GM19438 (cell line): ENCODE data around the gene LGR4.

ENCODE experiments used
- ATAC-seq: cut with Tn5 transposase; IDR thresholded peaks from one replicate; pipeline ENCODE4 v1.9.1; 2021; ENCODE audit warnings: low read depth; ENCODE audit not compliant: unreplicated experiment

The LGR4 gene

DNA sequence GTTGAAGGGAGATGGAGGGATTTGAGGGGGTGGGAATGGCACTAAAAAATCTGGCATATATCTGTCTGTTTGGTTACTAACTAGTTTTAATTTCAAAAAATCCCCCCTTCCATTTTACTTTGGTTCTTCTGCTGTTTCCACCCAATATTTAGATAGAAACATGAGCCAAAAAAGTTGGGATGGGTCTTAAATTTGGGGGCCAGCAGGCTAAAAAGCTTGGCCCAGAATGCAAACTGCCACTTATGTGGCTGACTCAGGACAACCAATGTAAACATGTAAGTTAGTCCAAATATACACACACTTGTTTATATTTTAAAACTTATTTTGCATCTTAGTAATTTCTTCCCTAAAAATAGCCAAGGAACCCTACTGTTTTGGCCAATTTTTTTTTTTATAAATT is 35.7 kb downstream of the LGR4 start:
- no peak for ATAC-seq

DNA sequence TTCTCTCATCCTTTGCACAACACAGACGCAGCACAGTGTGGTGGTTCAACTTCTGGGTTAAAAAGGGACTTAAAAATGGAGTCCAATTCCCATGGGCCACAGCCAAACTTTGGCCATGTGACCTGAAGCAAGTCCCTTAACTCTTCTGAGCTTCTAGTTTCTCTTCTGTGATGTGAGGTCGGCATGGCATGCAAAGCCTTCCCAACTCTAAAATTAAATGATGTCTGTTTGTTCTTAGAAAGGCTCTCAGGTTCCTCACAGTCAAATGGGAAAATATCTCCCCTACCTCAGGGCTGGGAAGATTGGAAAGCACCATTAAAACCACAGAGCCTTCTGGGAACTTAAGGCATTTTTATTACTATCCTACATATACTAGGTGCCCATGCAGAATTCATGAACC is 38.8 kb downstream of the LGR4 start:
- no peak for ATAC-seq

DNA sequence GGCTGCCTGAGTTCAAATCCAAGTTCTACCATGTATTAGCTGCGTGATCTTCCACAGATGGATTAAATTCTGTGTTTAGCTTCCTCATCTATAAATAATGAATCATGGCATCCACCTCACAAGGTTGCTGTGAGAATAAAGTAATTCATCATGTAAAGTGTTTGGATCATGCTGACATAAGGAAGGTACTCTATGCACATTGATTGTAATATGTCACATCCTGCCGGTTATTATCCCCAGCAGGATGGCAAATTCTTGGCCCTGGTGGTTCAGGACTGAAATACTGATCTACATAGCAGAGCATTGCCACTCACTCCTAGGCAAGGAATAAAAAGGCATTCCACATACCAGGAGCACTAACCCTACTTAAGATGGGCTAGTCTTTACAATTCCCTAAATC is 40.8 kb downstream of the LGR4 start:
- no peak for ATAC-seq

DNA sequence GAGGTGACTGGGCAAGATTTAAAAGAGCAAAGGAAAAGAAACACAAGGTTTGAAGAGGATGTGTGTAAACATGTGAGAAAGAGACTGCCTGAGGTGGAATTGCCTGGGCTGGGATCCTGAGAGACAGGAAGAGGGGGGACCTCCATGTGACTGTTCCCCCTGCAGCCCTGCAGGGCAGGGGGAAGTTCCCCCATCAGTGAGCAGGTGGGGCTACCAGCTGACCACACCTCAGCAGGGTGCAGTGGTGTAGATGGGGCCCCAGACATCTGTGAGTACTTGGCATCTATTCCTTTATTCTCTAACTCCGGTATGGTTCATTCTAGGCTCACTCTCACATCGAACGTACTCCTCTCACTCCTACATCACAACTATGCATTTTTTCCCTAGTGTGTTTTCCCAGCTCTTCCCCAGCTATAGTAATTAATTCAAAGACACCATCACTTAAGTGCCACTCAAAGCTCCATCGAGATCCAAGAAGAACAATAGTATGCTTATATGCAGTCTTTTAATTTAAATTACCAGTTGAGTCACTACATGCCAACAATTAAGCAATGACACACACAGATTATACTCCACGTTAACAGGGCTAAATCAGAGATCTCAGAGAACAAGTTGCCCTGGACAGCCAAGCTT is 42.7 kb downstream of the LGR4 start:
- no peak for ATAC-seq

- ATAC-seq, result no peak
Observed at GRCh38 chr11:27427183-27427980, 45.2 kb downstream of the LGR4 start.

- ATAC-seq, result no peak
Observed at GRCh38 chr11:27425814-27426213, 46.8 kb downstream of the LGR4 start.

DNA sequence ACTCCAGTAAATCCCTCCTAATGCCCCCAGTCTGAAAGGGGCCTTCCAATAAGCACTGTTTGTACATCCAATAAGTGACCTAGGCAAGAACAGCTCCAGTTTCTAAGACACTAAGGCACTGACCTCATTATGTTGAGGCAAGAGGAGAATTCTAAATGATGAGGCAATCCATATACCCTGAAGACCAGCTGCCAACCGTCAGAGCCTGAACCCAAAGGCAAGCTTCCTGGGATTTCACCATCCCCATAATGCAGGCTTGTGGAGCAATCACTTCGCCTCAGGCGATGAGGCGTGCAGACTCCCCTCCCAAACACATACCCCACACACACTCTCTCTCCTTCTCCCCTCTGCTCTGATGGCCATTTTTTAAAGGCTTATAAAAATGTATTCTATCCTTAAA is 49.5 kb downstream of the LGR4 start:
- ATAC-seq, result no peak

GRCh38 chr11:27421819-27422494 is 50.6 kb downstream of the LGR4 start:
- no peak for ATAC-seq

DNA sequence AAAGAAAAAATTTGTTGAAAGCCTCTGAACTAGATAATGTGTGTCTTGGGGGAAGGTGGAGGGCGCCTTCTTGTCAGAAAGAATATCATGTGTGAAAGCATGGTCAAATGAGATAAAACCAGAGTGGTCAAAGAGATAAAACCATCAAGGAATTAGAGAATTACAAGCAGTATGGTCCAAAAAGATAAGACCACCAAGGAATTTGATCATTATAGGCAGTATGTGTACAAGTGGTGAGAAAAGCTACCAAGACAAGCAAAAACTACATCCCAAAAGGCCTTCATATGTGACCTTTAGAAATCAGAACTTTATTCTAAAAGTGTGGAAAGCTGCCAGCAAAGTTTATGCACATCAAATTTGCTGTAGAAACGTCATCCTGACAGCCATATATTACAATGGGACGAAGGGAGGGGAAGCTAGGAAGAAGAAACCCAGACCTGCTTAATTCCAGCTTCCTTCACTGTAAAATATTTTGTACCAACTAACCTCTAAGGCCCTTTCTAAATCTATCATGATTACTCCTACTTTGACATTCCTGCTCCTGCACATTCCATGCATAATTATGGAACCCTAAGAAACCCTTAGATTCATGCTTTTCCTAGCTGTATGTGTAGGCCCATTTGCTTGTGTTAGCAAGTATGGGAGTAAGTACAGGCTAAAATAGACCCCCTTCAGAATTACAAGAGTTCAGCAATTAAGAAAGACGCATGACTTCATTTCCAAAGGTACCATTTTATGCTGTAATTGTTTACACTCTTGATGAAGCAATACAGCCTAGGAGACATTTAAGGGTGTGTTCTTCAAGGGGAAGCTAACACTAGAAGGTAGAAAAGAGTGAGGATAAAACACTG is 51.6 kb downstream of the LGR4 start:
- no peak for ATAC-seq

DNA sequence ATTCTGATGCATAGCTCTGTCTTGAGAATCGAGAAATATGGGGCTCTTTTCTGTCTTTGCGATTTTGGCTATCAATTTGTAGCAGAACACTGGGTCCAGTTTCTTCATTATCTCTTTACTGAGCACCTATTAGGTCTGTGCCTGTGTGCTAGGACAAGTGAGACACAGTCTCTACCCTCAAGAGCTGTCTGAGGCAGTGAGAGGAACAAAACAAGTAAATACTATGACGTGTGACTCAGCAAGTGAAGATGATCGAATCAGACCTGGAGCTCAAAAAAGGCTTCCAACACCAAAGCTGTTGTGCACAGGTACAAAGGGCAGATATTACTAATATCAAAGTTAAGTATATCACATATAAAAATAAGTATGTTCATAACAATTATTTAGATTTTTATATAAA is 52.4 kb downstream of the LGR4 start:
- no peak for ATAC-seq

GRCh38 chr11:27418356-27418755 is 54.2 kb downstream of the LGR4 start:
- ATAC-seq, result no peak

DNA sequence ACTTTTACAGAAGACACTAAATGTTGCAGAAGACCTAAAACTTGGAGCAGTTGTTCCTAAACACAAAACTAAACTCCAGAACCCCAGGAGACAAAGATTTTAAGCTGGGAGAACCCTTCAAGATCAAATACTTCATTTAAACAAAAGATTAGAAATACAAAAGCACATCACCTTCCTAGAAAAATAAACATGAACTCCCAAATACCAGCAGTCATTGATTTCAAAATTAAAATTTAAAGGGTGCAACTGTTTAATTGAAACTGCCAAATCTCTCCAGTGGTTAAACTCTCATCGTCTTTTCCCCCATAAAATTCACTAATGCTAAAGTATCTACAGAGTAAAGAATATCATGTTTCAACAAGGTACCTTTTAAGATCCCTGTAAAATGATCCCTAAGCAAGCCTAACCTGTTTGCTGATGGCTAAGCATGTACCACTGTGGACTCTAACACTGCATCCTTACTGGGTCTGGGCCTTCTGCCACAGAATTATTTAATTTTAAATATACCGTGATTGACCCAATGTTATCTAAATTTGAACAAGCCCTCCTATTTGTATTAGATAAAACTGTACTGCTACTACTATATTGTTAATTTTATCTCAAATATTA is 55.9 kb downstream of the LGR4 start:
- ATAC-seq, result no peak

- ATAC-seq, result no peak
Observed at GRCh38 chr11:27414644-27415043, 57.9 kb downstream of the LGR4 start.

DNA sequence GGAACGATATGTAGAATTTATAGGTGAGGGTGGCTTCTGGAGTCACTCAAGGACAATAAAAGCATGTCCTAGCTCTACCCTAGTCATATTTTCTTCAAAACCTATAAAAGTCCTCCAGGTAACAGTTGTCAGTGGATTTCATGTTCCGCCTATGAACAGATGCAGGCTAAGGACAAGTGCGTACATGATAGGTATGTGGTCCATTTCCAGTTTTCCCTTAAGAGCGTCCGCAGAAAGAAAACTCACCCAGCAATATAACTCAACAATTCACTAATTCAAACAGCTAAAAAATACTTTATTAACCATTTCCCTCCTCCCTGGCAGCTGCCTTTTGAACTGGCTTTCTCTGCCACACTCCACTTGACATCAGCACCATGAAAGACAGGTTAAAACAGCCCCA is 59.4 kb downstream of the LGR4 start:
- no peak for ATAC-seq

- ATAC-seq, result no peak
Observed at GRCh38 chr11:27412192-27412691, 60.3 kb downstream of the LGR4 start.

GRCh38 chr11:27411328-27411727 is 61.3 kb downstream of the LGR4 start:
- no peak for ATAC-seq

DNA sequence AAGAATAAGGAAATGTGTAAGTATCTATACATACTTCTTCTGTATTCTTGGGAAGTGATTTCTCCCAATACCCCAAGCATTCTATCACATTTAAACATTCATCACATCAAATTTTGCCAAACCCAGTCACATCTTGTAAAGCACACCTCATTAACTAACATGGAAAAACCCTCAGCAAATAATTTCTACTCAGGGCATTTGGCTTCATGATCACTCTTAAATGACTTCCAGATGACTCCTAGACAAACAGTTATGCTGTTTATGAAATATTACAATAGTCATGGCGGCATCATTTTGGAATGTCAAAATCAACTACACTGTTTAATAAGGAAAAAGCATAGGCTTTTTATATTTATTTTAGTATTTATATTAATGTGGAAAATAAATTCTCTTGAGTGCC is 62.3 kb downstream of the LGR4 start:
- no peak for ATAC-seq

GRCh38 chr11:27409742-27410141 is 62.8 kb downstream of the LGR4 start:
- no peak for ATAC-seq

DNA sequence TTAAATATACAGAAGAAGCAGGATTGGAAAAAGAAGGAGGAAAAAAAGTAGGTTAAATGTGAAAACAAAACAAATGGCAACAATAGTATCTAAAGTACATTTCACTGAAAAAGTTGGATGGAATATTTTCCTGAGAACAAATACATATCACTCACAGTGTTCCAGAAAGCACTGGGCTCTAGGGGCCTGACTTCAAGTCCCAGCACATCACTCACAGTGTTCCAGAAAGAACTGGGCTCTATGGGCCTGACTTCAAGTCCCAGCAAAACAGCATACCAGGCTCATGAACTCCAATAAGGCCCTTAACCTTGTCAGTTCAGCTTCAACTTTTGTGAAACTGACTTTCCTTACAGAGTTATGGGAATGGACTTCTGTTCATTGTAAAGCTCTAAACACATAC is 63.5 kb downstream of the LGR4 start:
- no peak for ATAC-seq

DNA sequence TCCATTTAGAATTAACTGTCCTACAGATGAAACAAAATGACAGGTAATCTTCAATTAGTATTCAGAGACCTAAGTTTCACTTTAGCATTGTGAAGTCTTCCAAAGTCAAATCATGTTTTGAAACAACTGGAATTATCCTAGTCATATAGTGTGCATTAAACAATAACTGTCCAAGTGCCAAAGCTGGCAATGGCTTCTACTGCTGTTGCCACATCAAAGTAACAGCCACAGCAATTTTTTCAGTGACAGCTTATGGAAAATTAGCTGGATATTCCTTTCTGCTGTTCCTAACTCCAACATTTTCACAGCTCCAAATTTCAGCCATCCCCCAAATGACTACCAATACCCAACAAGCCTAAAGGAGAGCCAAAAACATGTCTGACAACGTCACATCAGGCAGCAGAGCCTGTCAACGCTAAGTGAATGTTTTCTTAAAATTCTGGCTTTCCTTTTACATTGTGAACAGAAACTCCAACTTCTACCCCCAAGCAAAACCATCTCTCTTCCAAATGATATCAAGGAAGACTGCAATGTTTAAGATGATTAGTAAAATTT is 64.3 kb downstream of the LGR4 start:
- ATAC-seq, result no peak
